Adrenal gland (tissue), 12 donors: ENCODE data around the gene PRDM10. TPM values are rescaled to one million over a fixed set of nuclear protein-coding genes. Genes with fewer than 3 reads are reported as not detected.
"Not testable (repeated sequence)": the region's sequence is repeated elsewhere in the genome, so short reads cannot be mapped to it uniquely, and the experiment has no call there.

Experiments used
- DNase-seq, 7 donors: peaks; one replicate each; pipeline ENCODE4 v3.0.0-alpha.2; 2019 to 2020
- H3K27ac ChIP-seq, 5 donors: fragments of 200-600 bp; sonication (generic) in 4 of 5; 1 replicate in 3 of 5; 2 replicates in 2 of 5; pipeline versions ENCODE4 v1.5.1 to v1.8.0; 2016 to 2020; ENCODE audit warnings: mild to moderate bottlenecking in 1 of 5
- H3K27me3 ChIP-seq: fragments of 200-600 bp; 2 replicates; pipeline ENCODE4 v1.8.0; 2021
- H3K36me3 ChIP-seq, 2 donors: fragments of 200-600 bp; replicated peaks in 1 of 2; 1 replicate in 1 of 2; 2 replicates in 1 of 2; pipeline versions ENCODE4 v1.5.1 to v1.8.0; 2018 to 2022
- H3K4me1 ChIP-seq, 2 donors: fragments of 200-600 bp; replicated peaks in 1 of 2; 1 replicate in 1 of 2; 2 replicates in 1 of 2; pipeline versions ENCODE4 v1.5.1 to v1.8.0; 2018 to 2021
- H3K4me3 ChIP-seq, 4 donors: fragments of 200-600 bp; sonication (generic) in 3 of 4; one replicate each; pipeline ENCODE4 v1.5.1; 2016 to 2018
- H3K9me3 ChIP-seq, 3 donors: fragments of 200-600 bp; sonication (generic) in 1 of 3; replicated peaks in 1 of 3; 1 replicate in 2 of 3; 2 replicates in 1 of 3; pipeline versions ENCODE4 v1.5.1 to v1.8.0; 2016 to 2021
- POLR2A ChIP-seq, 2 donors: fragments of 450-650 bp; IDR thresholded peaks; one replicate each; pipeline ENCODE4 v1.6.1; 2017; ENCODE audit warnings: antibody characterized with exemption in 2 of 2, mild to moderate bottlenecking in 2 of 2, moderate library complexity in 1 of 2
- WGBS, 4 donors: extraction: QIAGEN DNeasy Blood & Tissue Kit in 2 of 4; methylation state at CpG; one replicate each; pipeline versions ENCODE4 v1.1.5 to v1.1.7; 2013 to 2017; 5-methylcytosine and 5-hydroxymethylcytosine counted together
- intact Hi-C, 2 donors: fragments of 100-400 bp; cut with DNase I; formaldehyde crosslinking; loops; one replicate each; pipeline versions ENCODE4 v1.14.1 to v1.15.0; 2022 to 2023
- polyA plus RNA-seq, 3 donors: library from polyadenylated mRNA; stranded (reverse); fragments of 200-250 nt in 2 of 3; fragments of 350-450 nt in 1 of 3; fragmentation: Illumina TruSeq in 1 of 3; extraction: RNeasy Lipid Tissue Mini Kit (QIAGEN cat#74804) in 1 of 3; gene quantifications; one replicate each; pipeline ENCODE4 v1.2.3, GENCODE V29; 2013 to 2014
- total RNA-seq, 9 donors: library from RNA; depleted of rRNA in 4 of 9; stranded (reverse); fragments of >200 nt in 4 of 9; fragments of 120-200 nt in 1 of 9; fragmentation: NEBNext Ultra II Directional in 1 of 9; extraction: Animal tissue kit (Norgen Biotek cat#: 25700) in 1 of 9; gene quantifications; one replicate each; pipeline versions ENCODE4 v1.1.0 to v1.2.4, GENCODE V29; 2013 to 2023
- TF ChIP-seq, protein P1 (sequence below), 6 experiments: fragments of 450-650 bp in 4 of 6; fragments of 200-600 bp in 2 of 6; sonication (generic) in 1 of 6; IDR thresholded peaks; 1 replicate in 5 of 6; 2 replicates in 1 of 6; pipeline versions ENCODE4 v1.5.1 to v1.8.0; 2016 to 2021; ENCODE audit warnings: antibody characterized with exemption in 6 of 6, mild to moderate bottlenecking in 2 of 6, moderate library complexity in 1 of 6
- donor health status: healthy with polysubstance abuse.
- donor health status: Bipolar disorder and iron deficiency.
- donor health status: DM: yes; HTN: yes; CAD: no.
- donor health status: DM: no; HTN: no; CAD: no.
- donor health status: DM: no; HTN: no; CAD: no.
- donor health status: DM: yes; HTN: yes; CAD: no.

The PRDM10 gene
- total and polyA plus RNA-seq, 12 donors, result 2.3 to 10.1 (median 6.4) TPM

DNA sequence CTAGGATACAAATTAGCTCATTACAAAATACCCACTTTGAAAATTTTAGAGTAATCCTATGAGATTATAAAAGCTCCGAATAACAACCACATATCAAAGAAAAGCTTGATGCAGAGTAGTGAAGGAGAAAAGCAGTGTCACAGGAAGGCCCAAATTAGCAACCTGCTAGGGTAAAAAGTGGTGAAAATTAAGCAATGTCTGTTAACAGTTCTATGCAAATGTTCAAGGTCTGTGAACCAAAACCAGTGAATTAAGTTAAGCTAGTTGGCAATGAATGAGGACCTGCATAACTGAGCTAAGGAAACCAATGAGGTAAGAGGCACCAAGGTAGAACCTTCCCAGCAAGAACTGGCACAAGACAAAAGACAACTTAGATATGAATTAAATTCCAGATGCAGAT lies 29.6 kb downstream of the PRDM10 start:
- TF ChIP-seq, protein P1, sequence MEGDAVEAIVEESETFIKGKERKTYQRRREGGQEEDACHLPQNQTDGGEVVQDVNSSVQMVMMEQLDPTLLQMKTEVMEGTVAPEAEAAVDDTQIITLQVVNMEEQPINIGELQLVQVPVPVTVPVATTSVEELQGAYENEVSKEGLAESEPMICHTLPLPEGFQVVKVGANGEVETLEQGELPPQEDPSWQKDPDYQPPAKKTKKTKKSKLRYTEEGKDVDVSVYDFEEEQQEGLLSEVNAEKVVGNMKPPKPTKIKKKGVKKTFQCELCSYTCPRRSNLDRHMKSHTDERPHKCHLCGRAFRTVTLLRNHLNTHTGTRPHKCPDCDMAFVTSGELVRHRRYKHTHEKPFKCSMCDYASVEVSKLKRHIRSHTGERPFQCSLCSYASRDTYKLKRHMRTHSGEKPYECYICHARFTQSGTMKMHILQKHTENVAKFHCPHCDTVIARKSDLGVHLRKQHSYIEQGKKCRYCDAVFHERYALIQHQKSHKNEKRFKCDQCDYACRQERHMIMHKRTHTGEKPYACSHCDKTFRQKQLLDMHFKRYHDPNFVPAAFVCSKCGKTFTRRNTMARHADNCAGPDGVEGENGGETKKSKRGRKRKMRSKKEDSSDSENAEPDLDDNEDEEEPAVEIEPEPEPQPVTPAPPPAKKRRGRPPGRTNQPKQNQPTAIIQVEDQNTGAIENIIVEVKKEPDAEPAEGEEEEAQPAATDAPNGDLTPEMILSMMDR (IDR thresholded peaks at IDR 0.05), result no peak
- TF ChIP-seq POLR2A (IDR thresholded peaks at IDR 0.05), result no peak
- H3K27me3 ChIP-seq, result no peaks in the 10 kb centered on the region
- WGBS, 4 donors, result 53 to 69% (median 66%) methylated on average over 1 of the region's 1 CpG
- H3K27ac ChIP-seq, result no peak overlapping the region
- H3K4me1 ChIP-seq, result no peaks in the 10 kb centered on the region
- intact Hi-C loops, result no loop called here
- H3K36me3 ChIP-seq, result no peaks in the 10 kb centered on the region
- no peaks in the 10 kb centered on the region for H3K9me3 ChIP-seq
- H3K4me3 ChIP-seq, result no peak overlapping the region
- no peak for DNase-seq

DNA sequence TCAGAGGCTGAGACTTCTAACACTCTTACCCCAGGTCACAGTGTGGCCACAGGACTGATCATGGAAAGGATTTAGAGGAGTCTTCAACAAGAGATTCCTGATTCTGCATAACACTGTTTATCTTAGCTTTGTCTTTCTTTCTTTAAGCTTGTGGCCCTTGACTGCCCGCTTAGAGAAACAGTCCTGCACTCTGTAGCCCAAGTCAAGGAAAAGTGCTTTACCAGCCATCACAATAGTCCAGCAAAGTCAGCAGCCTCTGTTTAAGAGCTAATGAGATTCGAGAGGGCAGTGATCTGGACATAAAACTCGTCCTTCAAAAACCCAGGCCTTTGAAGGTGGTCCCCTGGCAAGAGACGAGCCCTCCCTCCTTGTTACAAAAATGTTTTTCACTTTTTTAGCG lies 30.0 kb downstream of the PRDM10 start:
- Histone ChIP-seq H3K36me3 (no peaks in the 10 kb centered on the region), H3K4me1 (no peaks in the 10 kb centered on the region), H3K27ac (no peak overlapping the region), H3K9me3 (no peaks in the 10 kb centered on the region), H3K27me3 (no peaks in the 10 kb centered on the region), H3K4me3 (no peak overlapping the region)
- TF ChIP-seq, protein P1 (IDR thresholded peaks at IDR 0.05), result no peak
- TF ChIP-seq POLR2A (IDR thresholded peaks at IDR 0.05), result no peak
- intact Hi-C loops, result no loop called here
- 76 to 82% (median 81%) methylated on average over 5 of the region's 5 CpGs for WGBS, 4 donors
- no peak for DNase-seq

DNA sequence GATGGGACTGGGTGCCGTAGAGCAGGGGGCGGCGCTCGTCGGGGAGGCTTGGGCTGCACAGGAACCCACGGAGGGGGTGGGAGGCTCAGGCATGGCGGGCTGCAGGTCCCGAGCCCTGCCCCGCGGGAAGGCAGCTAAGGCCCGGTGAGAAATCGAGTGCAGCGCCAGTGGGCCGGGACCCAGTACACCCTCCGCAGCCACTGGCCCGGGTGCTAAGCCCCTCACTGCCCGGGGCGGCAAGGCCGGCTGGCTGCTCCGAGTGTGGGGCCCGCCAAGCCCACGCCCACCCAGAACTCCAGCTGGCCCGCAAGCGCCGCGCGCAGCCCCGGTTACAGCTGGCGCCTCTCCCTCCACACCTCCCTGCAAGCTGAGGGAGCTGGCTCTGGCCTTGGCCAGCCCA lies 30.8 kb downstream of the PRDM10 start:
- intact Hi-C loops, H3K27ac ChIP-seq, H3K9me3 ChIP-seq, H3K27me3 ChIP-seq, H3K4me1 ChIP-seq, H3K36me3 ChIP-seq, H3K4me3 ChIP-seq: not testable (repeated sequence)
- DNase-seq, result peak in 1 of 7 donors; percentile 21
- 95 to 100% (median 99%) methylated on average over 3 to 29 of the region's 29 CpGs for WGBS, 4 donors

DNA sequence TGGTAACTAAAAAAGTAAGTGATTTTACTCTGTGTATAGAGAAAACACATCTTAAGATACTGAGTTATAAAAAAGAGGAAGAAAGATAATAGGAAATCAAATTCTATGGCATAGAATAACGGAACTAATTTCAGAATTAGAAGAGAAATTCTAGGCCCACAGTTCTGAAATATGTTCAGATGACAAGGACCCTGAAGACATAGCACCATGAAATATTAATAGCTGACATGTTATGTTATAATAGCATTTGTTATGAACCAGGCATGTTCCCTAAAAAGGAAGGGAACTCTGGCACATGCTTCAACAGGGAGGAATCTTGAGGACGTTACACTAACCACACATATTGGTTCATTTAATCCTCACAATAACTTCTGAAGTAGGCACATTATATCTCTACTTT lies 32.7 kb downstream of the PRDM10 start:
- Histone ChIP-seq H3K27ac (no peak overlapping the region), H3K4me3 (no peak overlapping the region), H3K27me3 (no peaks in the 10 kb centered on the region), H3K4me1 (no peaks in the 10 kb centered on the region), H3K9me3 (no peaks in the 10 kb centered on the region), H3K36me3 (no peaks in the 10 kb centered on the region)
- intact Hi-C loops, result no loop called here
- WGBS, 4 donors, result 75 to 92% (median 81%) methylated on average over 2 of the region's 2 CpGs
- no peak for DNase-seq
- no peak for TF ChIP-seq POLR2A (IDR thresholded peaks at IDR 0.05)
- TF ChIP-seq, protein P1 (IDR thresholded peaks at IDR 0.05), result no peak

DNA sequence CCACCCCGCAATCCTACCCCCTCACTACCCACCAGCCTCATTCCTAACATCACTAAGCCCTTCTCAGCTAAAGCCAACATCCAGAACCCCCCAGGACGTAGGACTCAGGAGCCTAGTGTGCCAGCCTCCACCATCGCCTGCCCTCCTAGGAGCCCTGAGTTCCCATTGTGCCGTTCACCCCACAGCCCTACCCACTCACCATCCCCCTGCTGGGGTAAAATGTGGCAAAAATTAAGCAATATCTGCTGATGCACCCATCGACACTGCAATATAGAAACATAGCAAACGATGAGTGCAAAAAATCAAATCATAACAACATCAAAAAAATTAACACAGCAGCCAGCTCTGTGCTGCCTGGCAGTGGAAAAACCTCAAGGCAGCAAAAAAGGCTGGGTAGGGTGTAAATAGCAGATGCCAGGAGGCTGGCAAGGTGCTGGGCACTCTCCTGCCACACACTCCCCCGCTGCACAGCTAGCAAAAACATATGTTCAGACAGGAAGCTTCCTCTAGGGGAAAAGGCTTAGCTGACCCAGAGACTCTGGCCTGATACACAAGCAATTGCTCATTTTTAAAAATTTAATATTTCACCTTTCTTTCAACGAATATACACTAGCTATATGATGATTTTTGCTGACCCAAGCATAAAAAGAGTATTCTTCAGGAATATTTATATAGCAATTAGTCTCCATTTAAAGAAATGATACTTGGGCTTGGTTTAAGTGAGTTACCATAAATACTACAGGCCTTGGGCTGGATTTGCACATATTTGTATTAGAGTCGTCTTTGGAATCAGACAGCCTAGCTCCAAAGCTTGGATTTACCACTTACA lies 33.8 kb downstream of the PRDM10 start:
- Histone ChIP-seq H3K9me3 (no peaks in the 10 kb centered on the region), H3K27me3 (no peaks in the 10 kb centered on the region), H3K4me3 (no peak overlapping the region), H3K36me3 (no peaks in the 10 kb centered on the region), H3K4me1 (peaks cover 0 to 6% of the 10 kb centered on the region in 2 donors), H3K27ac (no peak overlapping the region)
- intact Hi-C loops, result no loop called here
- peak in 1 of 7 donors; percentile 15 for DNase-seq
- 77 to 81% (median 80%) methylated on average over 9 of the region's 9 CpGs for WGBS, 4 donors
- TF ChIP-seq POLR2A (IDR thresholded peaks at IDR 0.05), result no peak
- TF ChIP-seq, protein P1 (IDR thresholded peaks at IDR 0.05), result no peak
